NCI-H446 (cell line): ENCODE measurements around the gene MISP3.
A peak's percentile ranks its signal among the peaks of the same experiment; 100 is the strongest.

Experiments
- DNase-seq, 2 experiments: peaks; one replicate each; lab custom pipeline; 2025; lab: John Stamatoyannopoulos, UW

Gene MISP3

GRCh38 chr19:14053500-14053899 lies 19.1 kb upstream of the MISP3 start:
- no peak for DNase-seq

GRCh38 chr19:14054099-14054498 lies 18.5 kb upstream of the MISP3 start:
- no peak for DNase-seq

GRCh38 chr19:14054721-14055120 lies 17.9 kb upstream of the MISP3 start:
- no peak for DNase-seq

- no peak for DNase-seq
These were observed 17.2 kb upstream of the MISP3 start for GRCh38 chr19:14055396-14055795.

- DNase-seq = no peak
These were observed 16.4 kb upstream of the MISP3 start for GRCh38 chr19:14056069-14056666.

GRCh38 chr19:14056741-14057356 lies 15.7 kb upstream of the MISP3 start:
- DNase-seq = no peak

- DNase-seq = no peak
These were observed 14.1 kb upstream of the MISP3 start for GRCh38 chr19:14058182-14059092.

- DNase-seq = no peak
These were observed 13.5 kb upstream of the MISP3 start for GRCh38 chr19:14059093-14059480.

GRCh38 chr19:14059652-14060155 lies 12.9 kb upstream of the MISP3 start:
- DNase-seq = no peak

- no peak for DNase-seq
These were observed 11.4 kb upstream of the MISP3 start for GRCh38 chr19:14061081-14061749.

GRCh38 chr19:14061751-14062557 lies 10.6 kb upstream of the MISP3 start, which contains the start of gene PALM3:
Gene PALM3 (minus strand): TSS chr19:14062076. CDS start chr19:14061980, 96 bp downstream.
- DNase-seq = no peak

GRCh38 chr19:14062558-14062855 lies 10.1 kb upstream of the MISP3 start:
- no peak for DNase-seq

- DNase-seq = no peak
These were observed 9.5 kb upstream of the MISP3 start for GRCh38 chr19:14063105-14063504.

- DNase-seq = no peak
These were observed 6.5 kb upstream of the MISP3 start for GRCh38 chr19:14066134-14066533.

- no peak for DNase-seq
These were observed 2.1 kb upstream of the MISP3 start for GRCh38 chr19:14070268-14071050.

GRCh38 chr19:14073261-14073924 lies 807 bp downstream of the MISP3 start:
- peak in 1 of 2 experiments; percentile 76 for DNase-seq

- no peak for DNase-seq
These were observed 1.6 kb downstream of the MISP3 start for GRCh38 chr19:14073925-14074838.

- DNase-seq = no peak
These were observed 5.8 kb downstream of the MISP3 start for GRCh38 chr19:14078411-14078810.
